Neural progenitor cell (in vitro differentiated cells): ENCODE data around the gene TLE3.

ENCODE experiments used
- CTCF ChIP-seq: fragments of 200-600 bp; sonication (generic); IDR thresholded peaks from 2 replicates; pipeline ENCODE4 v1.5.1; 2017; ENCODE audit warnings: antibody characterized with exemption, mild to moderate bottlenecking
- EZH2 ChIP-seq: fragments of 200-600 bp; sonication (generic); IDR thresholded peaks from 2 replicates; pipeline ENCODE4 v1.6.1; 2017; ENCODE audit warnings: antibody characterized with exemption, mild to moderate bottlenecking, moderate library complexity

- TF ChIP-seq CTCF = no peak
- TF ChIP-seq EZH2 = no peak
These were observed 3.9 kb upstream of the TLE3 start for GRCh38 chr15:70101459-70102113.
